Measurements from ENCODE around the gene SERPINA1.
"Not testable (repeated sequence)": the region's sequence is repeated elsewhere in the genome, so short reads cannot be mapped to it uniquely, and the experiment has no call there.

The SERPINA1 gene

GRCh38 chr14:94388384-94389103 lies at the start of gene SERPINA1:
Gene SERPINA1, minus strand, starts transcription at chr14:94388602. Its CDS starts 5,365 bp downstream, at chr14:94383237.
- in situ Hi-C loops (cut with HindIII; ENCODE audit: low sequenced_read_pairs): no loop called here

GRCh38 chr14:94428610-94429009 lies 40.2 kb upstream of the SERPINA1 start:
- in situ Hi-C loops (cut with HindIII; ENCODE audit: low sequenced_read_pairs): no loop called here

GRCh38 chr14:94427016-94427613 lies 38.7 kb upstream of the SERPINA1 start:
- in situ Hi-C loops (cut with HindIII; ENCODE audit: low sequenced_read_pairs): no loop called here

- in situ Hi-C loops (cut with HindIII; ENCODE audit: low sequenced_read_pairs): no loop called here
These were observed 38.1 kb upstream of the SERPINA1 start for GRCh38 chr14:94426526-94426925.

GRCh38 chr14:94424371-94424770 lies 36.0 kb upstream of the SERPINA1 start:
- in situ Hi-C loops (cut with HindIII; ENCODE audit: low sequenced_read_pairs): no loop called here

GRCh38 chr14:94423453-94424056 lies 35.2 kb upstream of the SERPINA1 start:
- in situ Hi-C loops (cut with HindIII; ENCODE audit: low sequenced_read_pairs): no loop called here

- in situ Hi-C loops (cut with HindIII; ENCODE audit: low sequenced_read_pairs): no loop called here
These were observed 32.9 kb upstream of the SERPINA1 start for GRCh38 chr14:94421316-94421715.

GRCh38 chr14:94417497-94418205 lies 29.2 kb upstream of the SERPINA1 start:
- in situ Hi-C loops (cut with HindIII; ENCODE audit: low sequenced_read_pairs): not testable (repeated sequence)

GRCh38 chr14:94412671-94413638 lies 24.6 kb upstream of the SERPINA1 start:
- in situ Hi-C loops (cut with HindIII; ENCODE audit: low sequenced_read_pairs): no loop called here

- in situ Hi-C loops (cut with HindIII; ENCODE audit: low sequenced_read_pairs): no loop called here
These were observed 23.2 kb upstream of the SERPINA1 start for GRCh38 chr14:94411638-94412037.

GRCh38 chr14:94409430-94409829 lies 21.0 kb upstream of the SERPINA1 start:
- in situ Hi-C loops (cut with HindIII; ENCODE audit: low sequenced_read_pairs): not testable (repeated sequence)

- in situ Hi-C loops (cut with HindIII; ENCODE audit: low sequenced_read_pairs): no loop called here
These were observed 20.2 kb upstream of the SERPINA1 start for GRCh38 chr14:94408546-94409095.

GRCh38 chr14:94407906-94408305 lies 19.5 kb upstream of the SERPINA1 start:
- in situ Hi-C loops (cut with HindIII; ENCODE audit: low sequenced_read_pairs): no loop called here

GRCh38 chr14:94406910-94407309 lies 18.5 kb upstream of the SERPINA1 start:
- in situ Hi-C loops (cut with HindIII; ENCODE audit: low sequenced_read_pairs): no loop called here

- in situ Hi-C loops (cut with HindIII; ENCODE audit: low sequenced_read_pairs): no loop called here
These were observed 17.1 kb upstream of the SERPINA1 start for GRCh38 chr14:94405486-94405885.

- in situ Hi-C loops (cut with HindIII; ENCODE audit: low sequenced_read_pairs): no loop called here
These were observed 16.2 kb upstream of the SERPINA1 start for GRCh38 chr14:94404561-94404960.

- in situ Hi-C loops (cut with HindIII; ENCODE audit: low sequenced_read_pairs): no loop called here
These were observed 15.0 kb upstream of the SERPINA1 start for GRCh38 chr14:94403312-94403932.

- in situ Hi-C loops (cut with HindIII; ENCODE audit: low sequenced_read_pairs): no loop called here
These were observed 12.7 kb upstream of the SERPINA1 start for GRCh38 chr14:94401083-94401482.

- in situ Hi-C loops (cut with HindIII; ENCODE audit: low sequenced_read_pairs): no loop called here
These were observed 12.0 kb upstream of the SERPINA1 start for GRCh38 chr14:94400422-94400841.

- in situ Hi-C loops (cut with HindIII; ENCODE audit: low sequenced_read_pairs): no loop called here
These were observed 10.1 kb upstream of the SERPINA1 start for GRCh38 chr14:94398536-94398935.
